HL-60/S4 treated with phorbol 12-myristate 13-acetate at 8.2 ng/mL for 4 days and 3 days (cell line): ENCODE results near the gene CCDC172.

Source experiments
- in situ Hi-C: fragments of 300-500 bp; cut with MboI; formaldehyde crosslinking; loops from 2 replicates; pipeline ENCODE4 v1.15.0; 2022; ENCODE audit warnings: low sequenced_read_pairs

CCDC172 gene

GRCh38 chr10:116324227-116324950, at the start of gene CCDC172:
Gene CCDC172, plus strand, starts transcription at chr10:116324448. Its CDS starts 564 bp downstream, at chr10:116325012.
- in situ Hi-C loops = no loop called here

GRCh38 chr10:116276981-116277380, 47.3 kb upstream of the CCDC172 start:
- in situ Hi-C loops = no loop called here

GRCh38 chr10:116278846-116279245, 45.4 kb upstream of the CCDC172 start:
- in situ Hi-C loops = no loop called here

- in situ Hi-C loops = no loop called here
These were observed 42.5 kb upstream of the CCDC172 start for GRCh38 chr10:116281775-116282174.

- in situ Hi-C loops = no loop called here
These were observed 37.5 kb upstream of the CCDC172 start for GRCh38 chr10:116286626-116287200.

GRCh38 chr10:116287906-116288501, 36.2 kb upstream of the CCDC172 start:
- in situ Hi-C loops = no loop called here

- in situ Hi-C loops = no loop called here
These were observed 34.6 kb upstream of the CCDC172 start for GRCh38 chr10:116289652-116290051.

- in situ Hi-C loops = no loop called here
These were observed 31.8 kb upstream of the CCDC172 start for GRCh38 chr10:116292493-116292892.

GRCh38 chr10:116296291-116296721, 27.9 kb upstream of the CCDC172 start:
- in situ Hi-C loops = no loop called here

- in situ Hi-C loops = no loop called here
These were observed 25.7 kb upstream of the CCDC172 start for GRCh38 chr10:116298586-116298985.

- in situ Hi-C loops = no loop called here
These were observed 23.7 kb upstream of the CCDC172 start for GRCh38 chr10:116300542-116300941.

- in situ Hi-C loops = no loop called here
These were observed 19.3 kb upstream of the CCDC172 start for GRCh38 chr10:116304923-116305322.

GRCh38 chr10:116306847-116307246, 17.4 kb upstream of the CCDC172 start:
- in situ Hi-C loops = no loop called here

GRCh38 chr10:116307455-116307854, 16.8 kb upstream of the CCDC172 start:
- in situ Hi-C loops = no loop called here

- in situ Hi-C loops = no loop called here
These were observed 13.2 kb upstream of the CCDC172 start for GRCh38 chr10:116311016-116311415.

GRCh38 chr10:116311706-116312490, 12.3 kb upstream of the CCDC172 start:
- in situ Hi-C loops = no loop called here

GRCh38 chr10:116312548-116312947, 11.7 kb upstream of the CCDC172 start:
- in situ Hi-C loops = no loop called here

GRCh38 chr10:116316503-116316902, 7.7 kb upstream of the CCDC172 start:
- in situ Hi-C loops = no loop called here

GRCh38 chr10:116324951-116325635, 845 bp downstream of the CCDC172 start:
- in situ Hi-C loops = no loop called here

- in situ Hi-C loops = no loop called here
These were observed 1.7 kb downstream of the CCDC172 start for GRCh38 chr10:116325987-116326386.

GRCh38 chr10:116329153-116329552, 4.9 kb downstream of the CCDC172 start:
- in situ Hi-C loops = no loop called here
